CD4-positive, alpha-beta memory T cell (primary cell): Measurements from ENCODE around the gene EXOC3L1. TPM values are rescaled to one million over a fixed set of nuclear protein-coding genes. Genes with fewer than 3 reads are reported as not detected.
A peak's percentile ranks its signal among the peaks of the same experiment; 100 is the strongest.

Experiments
- CTCF ChIA-PET: fragments of 350-600 bp; sonication (Branson Sonifier 250); formaldehyde crosslinking; loops from one replicate; lab custom pipeline; 2021; ENCODE audit warnings: inconsistent platforms; ENCODE audit not compliant: partially characterized antibody; lab: Charles Lee
- POLR2A ChIA-PET: fragments of 350-600 bp; sonication (Branson Sonifier 250); formaldehyde crosslinking; loops from one replicate; lab custom pipeline; 2021; ENCODE audit not compliant: partially characterized antibody; lab: Charles Lee
- DNase-seq, 5 donors: peaks; one replicate each; pipeline versions ENCODE4 v3.0.0 to v3.0.0-alpha.2; 2020 to 2022; ENCODE audit warnings: mixed read lengths in 1 of 5
- H3K27ac ChIP-seq: one replicate; pipeline ENCODE4 v1.7.0; 2013; ENCODE audit warnings: low read depth, low read length
- H3K27me3 ChIP-seq: 2 replicates; pipeline ENCODE4 v1.7.0; 2013; ENCODE audit warnings: mild to moderate bottlenecking, low read length, moderate library complexity; ENCODE audit not compliant: insufficient read depth
- H3K36me3 ChIP-seq: 2 replicates; pipeline ENCODE4 v1.7.0; 2013; ENCODE audit warnings: mild to moderate bottlenecking, low read length, moderate library complexity; ENCODE audit not compliant: insufficient read depth
- H3K4me1 ChIP-seq: 2 replicates; pipeline ENCODE4 v1.7.0; 2013; ENCODE audit warnings: mild to moderate bottlenecking, low read length, moderate library complexity; ENCODE audit not compliant: insufficient read depth
- H3K4me3 ChIP-seq, 2 donors: one replicate each; pipeline ENCODE4 v1.7.0; 2013; ENCODE audit warnings: low read length in 2 of 2, mild to moderate bottlenecking in 1 of 2
- H3K9me3 ChIP-seq, 2 donors: one replicate each; pipeline ENCODE4 v1.7.0; 2013; ENCODE audit warnings: low read length in 2 of 2, control low read depth in 1 of 2; ENCODE audit not compliant: control insufficient read depth in 1 of 2
- H3K27ac Mint-ChIP-seq, 7 donors: one replicate each; pipeline ENCODE4 v1.8.0; 2020 to 2021; ENCODE audit warnings: mixed read lengths in 7 of 7, mild to moderate bottlenecking in 6 of 7, inconsistent platforms in 3 of 7, moderate library complexity in 3 of 7
- H3K27me3 Mint-ChIP-seq, 2 donors: one replicate each; pipeline ENCODE4 v1.8.0; 2020 to 2021; ENCODE audit warnings: mixed read lengths in 2 of 2
- H3K36me3 Mint-ChIP-seq, 2 donors: one replicate each; pipeline ENCODE4 v1.8.0; 2020 to 2021; ENCODE audit warnings: mixed read lengths in 2 of 2, inconsistent platforms in 1 of 2, mild to moderate bottlenecking in 1 of 2
- H3K4me1 Mint-ChIP-seq, 4 donors: one replicate each; pipeline ENCODE4 v1.8.0; 2020 to 2021; ENCODE audit warnings: mixed read lengths in 4 of 4, mild to moderate bottlenecking in 1 of 4
- H3K4me3 Mint-ChIP-seq, 8 donors: one replicate each; pipeline ENCODE4 v1.8.0; 2020 to 2021; ENCODE audit warnings: mixed read lengths in 8 of 8, mild to moderate bottlenecking in 7 of 8, moderate library complexity in 6 of 8, inconsistent platforms in 3 of 8
- H3K9me3 Mint-ChIP-seq, 8 donors: one replicate each; pipeline ENCODE4 v1.8.0; 2020 to 2021; ENCODE audit warnings: mixed read lengths in 8 of 8, mild to moderate bottlenecking in 5 of 8, inconsistent platforms in 3 of 8, moderate library complexity in 1 of 8
- intact Hi-C: fragments of 100-400 bp; cut with micrococcal nuclease; formaldehyde crosslinking; loops from one replicate; pipeline ENCODE4 v1.15.1; 2023
- polyA plus RNA-seq, 2 donors: library from polyadenylated mRNA; unstranded; fragments of 300-500 nt; fragmentation: Illumina TruSeq; gene quantifications; one replicate each; pipeline ENCODE4 v1.2.3, GENCODE V29; 2021
- total RNA-seq, 2 experiments: library from RNA; stranded (reverse); gene quantifications; one replicate each; pipeline ENCODE4 v1.2.3, GENCODE V29; 2021

EXOC3L1 gene
- total and polyA plus RNA-seq, 4 experiments from 2014 or later, result 0.21 TPM; not detected in 3

- CTCF ChIA-PET, result interaction anchor here (1.3 to 1.7 kb wide), 3 partner anchors 28 to 204 kb away, joined by 3 to 4 read pairs (median 3); partner anchors contain the start of genes FBXL8 and TRADD
- POLR2A ChIA-PET, result interaction anchor here (1.2 to 2.1 kb wide), 3 partner anchors 14 to 33 kb away, joined by 3 to 7 read pairs (median 5); no protein-coding TSS in a partner anchor
- Histone ChIP-seq H3K36me3 (no peaks in the 10 kb centered on the region), H3K27ac (no peak overlapping the region), H3K27me3 (no peaks in the 10 kb centered on the region), H3K4me3 (no peak overlapping the region), H3K9me3 (no peaks in the 10 kb centered on the region), H3K4me1 (peaks cover 36% of the 10 kb centered on the region)
- H3K36me3 Mint-ChIP-seq, result peaks cover 0 to 11% of the 10 kb centered on the region in 2 donors
- H3K4me3 Mint-ChIP-seq, result peak overlapping the region in 1 of 8 donors; percentile 65
- no peaks in the 10 kb centered on the region for H3K9me3 Mint-ChIP-seq
- peaks cover 0 to 2% of the 10 kb centered on the region in 2 donors for H3K27me3 Mint-ChIP-seq
- no peak for DNase-seq
- no peak overlapping the region for H3K27ac Mint-ChIP-seq
- peaks cover 21 to 34% (median 26%) of the 10 kb centered on the region in 4 donors for H3K4me1 Mint-ChIP-seq
- intact Hi-C loops, result no loop called here
Measured at GRCh38 chr16:67188323-67188722, 1.6 kb downstream of the EXOC3L1 start.

- intact Hi-C loops, result no loop called here
- Mint-ChIP-seq H3K27me3 (peaks cover 0 to 2% of the 10 kb centered on the region in 2 donors), H3K9me3 (no peaks in the 10 kb centered on the region), H3K4me1 (peaks cover 15 to 24% (median 18%) of the 10 kb centered on the region in 4 donors), H3K27ac (peak overlapping the region in 1 of 7 donors; percentile 21), H3K36me3 (peaks cover 0 to 5% of the 10 kb centered on the region in 2 donors), H3K4me3 (no peak overlapping the region)
- DNase-seq, result no peak
- Histone ChIP-seq H3K27me3 (no peaks in the 10 kb centered on the region), H3K9me3 (no peaks in the 10 kb centered on the region), H3K36me3 (no peaks in the 10 kb centered on the region), H3K4me1 (peaks cover 33% of the 10 kb centered on the region), H3K4me3 (no peak overlapping the region), H3K27ac (no peak overlapping the region)
- POLR2A ChIA-PET, result interaction anchor here (1.0 to 1.3 kb wide), 3 partner anchors 24 to 36 kb away, joined by 3 read pairs; partner anchors contain the start of gene B3GNT9
- CTCF ChIA-PET, result interaction anchor here (1.7 to 4.9 kb wide), 2 partner anchors 12 to 169 kb away, joined by 4 to 32 read pairs; no protein-coding TSS in a partner anchor
Measured at GRCh38 chr16:67187175-67187890, 2.6 kb downstream of the EXOC3L1 start.

GRCh38 chr16:67186550-67186950 lies 3.4 kb downstream of the EXOC3L1 start:
- H3K27ac Mint-ChIP-seq, result peak overlapping the region in 1 of 7 donors; percentile 21
- H3K4me1 ChIP-seq, result peaks cover 29% of the 10 kb centered on the region
- peaks cover 0 to 3% of the 10 kb centered on the region in 2 donors for H3K36me3 Mint-ChIP-seq
- no peaks in the 10 kb centered on the region for H3K9me3 Mint-ChIP-seq
- POLR2A ChIA-PET, result interaction anchor here (1.0 to 5.3 kb wide), 4 partner anchors 11 to 35 kb away, joined by 3 to 117 read pairs (median 17); partner anchors contain the start of genes B3GNT9, FBXL8 and TRADD
- intact Hi-C loops, result no loop called here
- CTCF ChIA-PET, result interaction anchor here (1.7 to 6.5 kb wide), 5 partner anchors 11 to 169 kb away, joined by 4 to 58 read pairs (median 32); partner anchors contain the start of genes FBXL8 and TRADD
- no peak for DNase-seq
- peaks cover 11 to 19% (median 13%) of the 10 kb centered on the region in 4 donors for H3K4me1 Mint-ChIP-seq
- H3K9me3 ChIP-seq, result no peaks in the 10 kb centered on the region
- H3K4me3 ChIP-seq, result no peak overlapping the region
- H3K27me3 ChIP-seq, result no peaks in the 10 kb centered on the region
- no peak overlapping the region for H3K4me3 Mint-ChIP-seq
- no peaks in the 10 kb centered on the region for H3K36me3 ChIP-seq
- no peak overlapping the region for H3K27ac ChIP-seq
- peaks cover 0 to 2% of the 10 kb centered on the region in 2 donors for H3K27me3 Mint-ChIP-seq

GRCh38 chr16:67185651-67186134 lies 4.2 kb downstream of the EXOC3L1 start:
- CTCF ChIA-PET, result interaction anchor here (0.7 to 6.5 kb wide), 30 partner anchors 8 to 239 kb away, joined by 3 to 58 read pairs (median 5); partner anchors contain the start of genes B3GNT9, CBFB, FBXL8 and TRADD
- intact Hi-C loops, result loop anchor here (1.0 to 2.0 kb wide), 4 partner anchors 30 to 231 kb away; partner anchors contain the start of gene TMEM208
- peak overlapping the region in 7 of 8 donors; percentile 79 to 96 (median 85) for H3K4me3 Mint-ChIP-seq
- H3K27ac Mint-ChIP-seq, result peak overlapping the region in 4 of 7 donors; percentile 14 to 98 (median 69)
- no peaks in the 10 kb centered on the region for H3K36me3 ChIP-seq
- no peak overlapping the region for H3K27ac ChIP-seq
- H3K9me3 Mint-ChIP-seq, result no peaks in the 10 kb centered on the region
- peaks cover 0 to 3% of the 10 kb centered on the region in 2 donors for H3K36me3 Mint-ChIP-seq
- H3K27me3 ChIP-seq, result no peaks in the 10 kb centered on the region
- H3K4me3 ChIP-seq, result peak overlapping the region in 1 of 2 donors; percentile 85
- peaks cover 0 to 2% of the 10 kb centered on the region in 2 donors for H3K27me3 Mint-ChIP-seq
- POLR2A ChIA-PET, result interaction anchor here (0.5 to 5.3 kb wide), 17 partner anchors 10 to 208 kb away, joined by 3 to 117 read pairs (median 5); partner anchors contain the start of genes B3GNT9, CBFB, FBXL8 and FHOD1
- no peaks in the 10 kb centered on the region for H3K9me3 ChIP-seq
- H3K4me1 Mint-ChIP-seq, result peaks cover 8 to 15% (median 10%) of the 10 kb centered on the region in 4 donors
- peaks cover 23% of the 10 kb centered on the region for H3K4me1 ChIP-seq
- no peak for DNase-seq

GRCh38 chr16:67184995-67185650 lies 4.8 kb downstream of the EXOC3L1 start:
- intact Hi-C loops, result loop anchor here (1.0 to 2.0 kb wide), 5 partner anchors 30 to 231 kb away; partner anchors contain the start of gene TMEM208
- peaks cover 0 to 2% of the 10 kb centered on the region in 2 donors for H3K27me3 Mint-ChIP-seq
- H3K9me3 Mint-ChIP-seq, result no peaks in the 10 kb centered on the region
- Histone ChIP-seq H3K4me1 (peaks cover 23% of the 10 kb centered on the region), H3K9me3 (no peaks in the 10 kb centered on the region), H3K27me3 (no peaks in the 10 kb centered on the region), H3K4me3 (peak overlapping the region in 1 of 2 donors; percentile 85), H3K36me3 (no peaks in the 10 kb centered on the region), H3K27ac (no peak overlapping the region)
- peaks cover 8 to 15% (median 10%) of the 10 kb centered on the region in 4 donors for H3K4me1 Mint-ChIP-seq
- CTCF ChIA-PET, result interaction anchor here (0.7 to 6.5 kb wide), 35 partner anchors 9 to 238 kb away, joined by 3 to 58 read pairs (median 5); partner anchors contain the start of genes B3GNT9, CBFB, FBXL8 and TRADD
- peak overlapping the region; percentile 64 to 98 (median 85) for H3K27ac Mint-ChIP-seq
- peak; percentile 72 to 82 (median 78) for DNase-seq
- H3K36me3 Mint-ChIP-seq, result peaks cover 0 to 3% of the 10 kb centered on the region in 2 donors
- POLR2A ChIA-PET, result interaction anchor here (0.5 to 5.3 kb wide), 20 partner anchors 10 to 231 kb away, joined by 3 to 117 read pairs (median 5); partner anchors contain the start of genes B3GNT9, CBFB, FBXL8 and FHOD1
- H3K4me3 Mint-ChIP-seq, result peak overlapping the region; percentile 79 to 96 (median 84)

GRCh38 chr16:67184453-67184994 lies 5.4 kb downstream of the EXOC3L1 start:
- no peaks in the 10 kb centered on the region for H3K9me3 Mint-ChIP-seq
- peaks cover 0 to 3% of the 10 kb centered on the region in 2 donors for H3K36me3 Mint-ChIP-seq
- peak overlapping the region; percentile 54 to 96 (median 68) for H3K4me3 Mint-ChIP-seq
- peak overlapping the region; percentile 65 to 85 for H3K4me3 ChIP-seq
- peak overlapping the region; percentile 91 for H3K27ac ChIP-seq
- no peaks in the 10 kb centered on the region for H3K27me3 ChIP-seq
- peaks cover 8 to 15% (median 10%) of the 10 kb centered on the region in 4 donors for H3K4me1 Mint-ChIP-seq
- H3K36me3 ChIP-seq, result no peaks in the 10 kb centered on the region
- peak overlapping the region in 5 of 7 donors; percentile 15 to 98 (median 57) for H3K27ac Mint-ChIP-seq
- ChIA-PET CTCF (interaction anchor here (0.7 to 6.5 kb wide), 33 partner anchors 9 to 238 kb away, joined by 3 to 58 read pairs (median 5); partner anchors contain the start of genes B3GNT9, CBFB, FBXL8 and TRADD), POLR2A (interaction anchor here (0.7 to 5.3 kb wide), 19 partner anchors 9 to 230 kb away, joined by 3 to 117 read pairs (median 5); partner anchors contain the start of genes B3GNT9, CBFB, FBXL8 and NOL3)
- H3K9me3 ChIP-seq, result no peaks in the 10 kb centered on the region
- no peak for DNase-seq
- peaks cover 23% of the 10 kb centered on the region for H3K4me1 ChIP-seq
- peaks cover 0 to 2% of the 10 kb centered on the region in 2 donors for H3K27me3 Mint-ChIP-seq
- intact Hi-C loops, result loop anchor here (1.0 to 2.0 kb wide), 2 partner anchors 42 to 166 kb away; partner anchors contain the start of gene TMEM208
